HG03439 (cell line): Measurements from ENCODE around the gene CXCL5.

Experiments
- ATAC-seq: cut with Tn5 transposase; IDR thresholded peaks from one replicate; pipeline ENCODE4 v1.9.1; 2021; ENCODE audit warnings: mild to moderate bottlenecking, moderate library complexity; ENCODE audit not compliant: unreplicated experiment

CXCL5 gene

DNA sequence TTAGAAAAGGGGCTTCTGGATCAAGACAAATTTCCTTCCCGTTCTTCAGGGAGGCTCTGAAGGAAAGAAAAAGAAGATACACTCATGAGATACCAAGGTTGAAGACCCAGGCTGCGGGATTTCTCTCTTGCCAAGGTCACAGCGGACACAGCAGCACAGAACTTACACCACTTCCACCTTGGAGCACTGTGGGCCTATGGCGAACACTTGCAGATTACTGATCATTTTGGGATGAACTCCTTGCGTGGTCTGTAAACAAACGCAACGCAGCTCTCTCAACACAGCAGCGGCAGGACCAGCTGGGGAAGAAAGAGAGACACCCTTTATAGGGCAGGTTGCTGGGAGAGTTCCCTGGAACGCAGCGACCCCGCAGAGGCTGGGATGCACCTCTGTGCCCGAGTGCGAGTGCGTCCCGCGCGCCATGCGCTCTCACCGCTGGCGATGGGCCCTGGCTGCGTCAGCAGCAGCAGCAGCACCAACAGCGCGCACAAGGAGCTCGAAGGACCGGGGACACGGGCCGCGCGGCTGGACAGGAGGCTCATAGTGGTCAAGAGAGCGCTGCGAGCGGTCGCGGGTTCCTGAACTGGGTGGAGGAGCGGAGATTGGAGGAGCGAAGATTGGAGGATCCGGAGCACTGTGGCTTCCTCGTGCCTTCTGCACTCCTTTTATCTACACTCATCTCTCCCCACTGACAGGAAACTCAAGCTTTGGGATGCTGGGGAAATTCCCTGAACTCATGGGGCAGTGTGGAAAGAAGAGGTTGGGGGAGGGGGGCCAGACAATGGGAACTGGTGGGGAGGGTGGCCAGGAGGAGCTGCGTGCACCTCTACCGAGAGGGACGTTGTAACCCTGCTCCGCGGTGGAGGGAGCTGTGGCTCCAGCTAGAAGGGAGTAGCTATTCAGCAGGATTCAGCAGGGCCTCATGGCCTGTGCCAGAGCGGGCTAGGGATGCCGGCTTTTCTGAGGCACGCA, at the start of gene CXCL5:
Gene CXCL5 (minus strand): TSS at position 638 of the 972 bp plus-strand sequence. CDS start 96 bp downstream, at position 542.
- no peak for ATAC-seq

DNA sequence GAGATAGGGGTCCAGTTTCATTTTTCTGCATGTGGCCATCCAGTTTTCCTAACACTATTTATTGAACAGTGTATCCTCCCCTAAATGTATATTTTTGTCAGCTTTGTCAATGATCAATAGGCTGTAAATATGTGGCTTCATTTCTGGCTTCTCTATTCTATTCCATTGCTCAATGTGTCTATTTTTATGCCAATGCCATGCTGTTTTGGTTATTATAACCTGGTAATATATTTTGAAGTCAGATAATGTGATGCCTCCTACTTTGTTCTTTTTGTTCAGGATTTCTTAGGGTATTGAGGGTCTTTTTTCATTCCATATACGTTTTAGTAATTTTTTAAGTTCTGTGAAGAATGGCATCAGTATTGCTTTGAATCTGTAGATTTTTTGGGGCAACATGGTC, 48.7 kb upstream of the CXCL5 start:
- no peak for ATAC-seq

DNA sequence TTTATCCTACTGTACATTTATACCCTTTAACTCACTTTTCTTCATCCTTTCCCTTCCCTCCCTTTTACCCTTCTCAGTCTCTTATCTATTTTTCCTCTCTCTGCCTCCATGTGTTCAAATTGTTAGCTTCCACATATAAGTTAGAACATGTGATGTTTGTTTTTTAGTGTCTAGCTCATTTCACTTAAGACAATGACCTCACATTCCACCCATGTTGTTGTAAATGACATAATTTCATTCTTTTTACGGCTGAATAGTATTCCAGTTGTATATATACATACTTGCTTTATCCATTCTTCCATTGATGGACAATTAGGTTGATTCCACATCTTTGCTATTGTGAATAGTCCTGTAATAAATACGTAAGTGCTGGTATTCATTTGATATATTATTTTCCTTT, 47.3 kb upstream of the CXCL5 start:
- no peak for ATAC-seq

DNA sequence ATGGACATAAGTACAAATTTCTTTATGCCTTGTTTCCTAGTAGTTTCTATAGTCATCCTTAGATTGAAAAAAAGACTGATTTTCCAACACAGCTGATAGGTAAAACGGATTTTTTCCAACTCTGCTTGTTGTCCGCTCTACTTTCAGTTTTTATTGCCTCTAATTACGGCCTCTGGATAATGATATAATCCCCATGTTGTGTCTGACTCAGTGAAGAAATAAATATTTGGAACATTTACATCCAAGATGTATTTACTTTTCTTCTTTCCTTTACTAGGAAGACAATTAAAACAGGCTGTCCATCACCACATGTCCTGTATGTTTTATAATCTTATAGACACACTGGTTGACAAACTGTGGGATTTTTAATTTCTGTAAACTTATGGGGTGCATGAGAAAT, 46.8 kb upstream of the CXCL5 start:
- ATAC-seq, result no peak

DNA sequence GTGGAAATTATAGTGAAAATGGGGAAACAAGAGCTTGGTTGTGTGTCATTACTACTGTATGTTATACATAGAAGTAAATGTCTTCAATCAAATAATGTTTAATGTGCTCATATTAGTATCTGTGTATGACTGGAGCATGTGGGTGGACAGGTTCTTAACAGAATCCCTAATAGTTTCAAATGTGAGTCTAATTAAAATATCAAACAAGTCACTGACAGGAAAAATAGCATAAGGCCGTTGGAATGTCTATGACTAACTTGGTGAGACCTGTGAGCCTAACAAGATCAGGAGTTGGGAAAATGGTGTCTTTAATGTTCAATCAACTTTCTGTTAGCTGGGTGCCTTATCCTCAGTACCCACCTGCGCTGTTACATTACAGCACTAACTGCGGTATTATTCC, 46.2 kb upstream of the CXCL5 start:
- no peak for ATAC-seq

DNA sequence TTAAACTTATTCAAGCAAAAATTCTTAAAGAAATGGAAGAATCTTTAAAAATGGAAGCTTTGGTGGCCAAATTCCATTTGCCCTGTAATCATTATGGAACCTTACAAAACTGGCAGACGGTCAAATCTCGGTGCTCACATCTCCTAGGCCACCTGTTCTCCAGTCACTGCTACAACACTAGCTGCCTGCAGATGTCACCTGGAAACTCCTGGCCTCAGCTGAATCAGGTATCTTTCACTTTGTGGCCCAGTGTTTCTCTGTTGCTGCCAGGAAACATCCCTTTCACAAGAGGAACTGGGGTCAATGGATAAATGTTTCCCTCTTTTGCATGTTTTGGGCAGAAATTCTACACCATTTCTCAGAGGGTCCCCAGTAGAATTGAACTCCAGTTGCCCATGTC, 44.2 kb upstream of the CXCL5 start:
- no peak for ATAC-seq

DNA sequence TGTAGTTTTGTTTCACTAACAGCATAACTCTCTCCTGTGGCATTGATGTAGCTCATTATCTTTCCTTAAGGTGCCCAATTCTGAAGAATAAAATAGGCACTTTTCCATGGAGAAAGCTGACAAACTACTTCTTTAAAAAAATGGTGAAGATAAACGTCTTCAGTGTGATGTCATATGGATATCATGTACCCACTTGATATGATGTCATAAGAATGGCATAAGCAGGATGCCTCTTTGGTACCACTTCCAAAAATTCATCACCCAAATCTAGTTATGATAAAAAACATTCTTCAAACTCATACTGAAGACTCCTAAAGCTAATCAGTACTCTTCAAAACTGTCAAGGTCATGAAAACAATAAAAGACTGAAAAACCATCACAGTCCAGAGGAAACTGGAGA, 42.9 kb upstream of the CXCL5 start:
- no peak for ATAC-seq

DNA sequence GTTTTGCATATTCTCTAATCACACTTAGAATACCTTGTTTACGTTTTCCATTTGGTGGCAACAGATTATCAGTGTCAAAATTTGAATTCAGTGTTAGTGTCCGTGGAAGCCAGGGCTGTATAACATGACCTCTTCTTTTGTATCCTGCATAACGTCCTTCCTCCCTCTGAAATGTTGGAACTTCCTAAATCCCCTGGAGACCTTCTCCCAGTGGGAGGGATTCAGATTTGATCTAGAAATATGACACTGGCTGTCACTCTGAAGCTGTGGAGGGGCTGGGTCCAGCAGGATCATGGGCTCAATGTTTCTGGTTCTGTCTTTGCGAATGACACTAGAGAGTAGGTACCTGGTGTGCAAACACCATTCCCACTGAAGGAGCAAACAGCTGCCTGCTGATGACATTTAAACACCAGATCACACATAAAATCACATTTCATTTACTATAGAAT, 40.9 kb upstream of the CXCL5 start:
- ATAC-seq, result no peak

DNA sequence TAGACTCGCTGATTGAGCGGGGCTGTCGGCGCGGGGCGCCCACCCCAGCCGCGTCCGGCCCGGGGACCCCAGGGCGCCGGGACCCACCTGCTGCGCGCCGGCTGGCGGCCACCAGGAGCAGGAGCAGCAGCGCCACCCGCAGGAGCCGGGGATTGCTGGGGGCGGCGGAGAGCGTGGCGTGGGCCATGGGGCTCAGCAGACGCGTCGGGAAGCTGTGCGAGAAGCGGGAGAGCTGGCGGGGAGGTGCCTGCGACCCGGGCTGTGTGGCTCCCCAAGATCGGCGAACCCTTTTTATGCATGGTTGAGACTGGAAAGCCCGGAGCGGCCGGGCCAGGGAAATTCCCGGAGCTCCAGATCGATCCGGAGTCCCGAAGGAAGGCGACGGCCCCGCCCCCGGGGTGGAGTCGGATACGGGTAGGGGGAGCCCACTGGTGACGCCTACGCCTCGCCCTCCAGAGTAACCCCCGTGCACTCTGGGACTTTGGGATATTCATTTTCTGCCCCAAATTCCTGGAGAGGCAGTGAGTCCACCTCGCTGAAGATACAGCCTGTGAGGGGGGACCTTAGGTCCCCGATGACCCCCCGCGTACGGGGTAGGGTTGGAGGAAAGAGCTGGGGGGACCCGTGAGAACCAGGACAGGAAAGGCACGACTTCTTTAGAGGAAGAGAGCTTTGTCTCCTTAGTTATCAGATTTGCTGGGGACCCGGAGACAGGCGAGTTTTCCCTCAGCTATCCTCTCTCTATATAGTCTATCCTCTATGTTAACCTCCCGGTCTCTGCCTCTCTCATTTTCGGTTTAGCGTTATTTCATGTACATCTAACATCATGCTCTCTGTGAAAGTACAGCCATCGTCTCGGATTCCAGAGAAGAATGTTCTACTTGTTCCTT, 40.2 kb upstream of the CXCL5 start, which contains the start of gene CXCL3:
Gene CXCL3 (minus strand): TSS at position 265 of the 890 bp plus-strand sequence. CDS start 78 bp downstream, at position 187.
- no peak for ATAC-seq

DNA sequence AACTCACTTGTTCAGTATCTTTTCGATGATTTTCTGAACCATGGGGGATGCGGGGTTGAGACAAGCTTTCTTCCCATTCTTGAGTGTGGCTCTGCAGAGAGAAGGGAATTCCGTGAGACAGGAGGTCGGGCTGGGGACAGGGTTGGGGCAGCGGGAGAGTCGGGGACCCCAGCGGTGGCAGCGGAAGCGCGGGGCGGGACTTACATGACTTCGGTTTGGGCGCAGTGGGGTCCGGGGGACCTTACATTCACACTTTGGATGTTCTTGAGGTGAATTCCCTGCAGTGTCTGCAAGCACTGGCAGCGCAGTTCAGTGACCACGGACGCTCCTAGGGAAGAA, 39.6 kb upstream of the CXCL5 start:
- no peak for ATAC-seq

DNA sequence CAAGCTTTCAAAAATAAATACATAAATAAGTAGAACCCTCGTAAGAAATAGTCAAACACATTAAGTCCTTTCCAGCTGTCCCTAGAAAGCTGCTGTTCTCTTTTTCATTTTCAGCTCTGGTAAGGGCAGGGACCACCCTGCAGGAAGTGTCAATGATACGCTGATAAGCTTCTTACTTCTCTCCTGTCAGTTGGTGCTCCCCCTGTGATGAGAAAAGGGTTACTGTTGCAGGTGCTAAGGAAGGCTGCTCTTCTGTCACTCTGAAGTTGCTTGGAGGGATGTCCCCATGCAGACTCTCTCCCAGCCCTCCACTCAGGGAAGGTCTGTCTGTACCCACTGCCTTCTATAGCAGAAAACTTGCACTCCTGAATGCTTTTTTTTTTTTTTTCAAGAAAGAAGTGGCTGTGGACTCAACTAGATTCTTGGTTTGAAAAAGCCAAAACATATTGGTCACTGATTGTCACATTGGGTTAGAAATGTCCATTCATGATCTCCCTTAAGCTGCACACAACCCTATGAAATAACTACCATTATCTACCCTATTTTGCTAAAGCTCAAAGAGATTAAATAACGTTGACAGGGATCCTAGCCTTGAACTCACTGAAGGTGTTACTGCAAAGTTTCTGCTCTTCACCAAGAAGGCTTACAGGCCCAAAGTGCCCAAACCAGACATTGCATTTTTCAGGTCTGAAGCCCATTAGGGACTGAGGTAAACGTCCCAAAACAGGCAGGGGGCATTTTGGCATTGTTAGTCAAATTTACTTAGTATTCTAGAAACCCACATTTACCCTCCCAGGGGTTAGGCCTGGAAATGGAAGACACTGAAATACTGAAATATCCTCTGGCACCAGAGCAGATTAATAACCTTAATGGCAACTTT, 38.8 kb upstream of the CXCL5 start:
- no peak for ATAC-seq

DNA sequence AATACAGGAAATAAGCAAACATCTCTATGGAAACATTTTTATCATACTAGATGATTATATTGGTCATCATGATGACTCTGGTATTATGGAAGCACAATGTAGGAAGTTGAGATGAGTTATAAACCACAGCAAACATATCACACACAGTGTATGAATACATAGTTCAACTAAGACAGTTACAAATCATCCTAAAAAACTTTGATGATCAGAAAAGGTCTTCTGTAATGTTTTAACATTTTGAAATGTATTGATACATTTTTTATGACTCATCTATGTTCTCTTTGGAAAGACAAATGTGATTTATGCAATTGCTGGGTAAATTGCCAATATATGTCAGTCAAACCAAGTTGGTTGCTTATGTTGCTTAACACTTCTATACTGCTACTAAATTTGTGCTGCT, 35.3 kb upstream of the CXCL5 start:
- ATAC-seq, result no peak

DNA sequence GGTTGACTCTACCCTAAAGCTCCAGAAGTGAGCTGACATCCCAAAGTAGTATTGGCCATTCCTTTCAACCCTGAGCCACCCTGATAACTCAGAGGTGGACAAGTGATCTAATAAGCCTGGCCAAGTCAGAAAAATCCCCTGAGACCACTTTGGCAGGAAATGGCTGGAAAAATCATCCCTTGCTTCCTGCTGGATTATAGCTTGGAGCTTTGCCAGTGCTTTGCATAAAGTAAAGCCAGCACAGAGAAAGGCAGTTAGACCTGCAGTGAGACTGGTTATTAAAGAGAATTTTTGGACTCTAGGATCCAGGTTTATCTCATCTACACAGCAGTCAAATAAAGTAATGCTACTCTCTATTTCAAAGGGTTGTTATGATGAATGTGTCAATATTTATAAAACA, 33.6 kb upstream of the CXCL5 start:
- ATAC-seq, result no peak

DNA sequence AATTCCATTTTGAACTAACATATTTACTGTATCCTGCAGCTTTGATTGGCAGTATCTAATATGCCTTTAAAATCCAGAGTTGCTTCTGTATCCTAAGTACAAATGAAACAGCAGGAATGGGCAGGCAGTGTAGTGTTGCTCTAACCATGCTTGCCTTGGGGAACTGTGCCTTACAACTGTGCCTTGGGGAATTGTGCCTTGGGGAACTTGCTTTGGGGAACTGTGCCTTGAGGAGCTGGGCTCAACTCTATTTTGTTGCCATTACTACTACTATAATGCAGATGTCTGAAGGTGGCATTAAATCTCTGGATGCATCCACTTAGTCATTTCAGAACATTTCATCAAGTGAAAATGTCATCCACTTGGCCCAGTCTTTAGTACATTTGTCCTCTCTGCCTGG, 33.1 kb upstream of the CXCL5 start:
- ATAC-seq, result no peak

DNA sequence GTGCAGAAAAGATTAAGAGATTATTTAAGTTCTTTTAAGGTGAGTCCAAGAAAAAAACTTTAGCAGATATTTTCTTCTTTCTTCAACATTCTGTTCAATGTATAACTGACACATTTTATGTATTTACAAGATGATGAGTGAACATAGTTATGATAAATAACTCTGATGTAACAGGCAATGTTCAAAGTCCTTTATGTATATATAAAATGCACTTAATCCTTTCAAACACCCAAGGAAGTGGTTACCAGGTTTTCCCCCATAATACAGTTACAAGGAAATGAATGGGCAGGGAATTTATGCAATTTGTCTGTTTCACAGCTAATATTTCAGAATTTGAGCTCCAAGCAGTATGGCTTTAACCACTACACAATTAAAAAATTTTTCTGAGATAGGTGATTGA, 31.8 kb upstream of the CXCL5 start:
- ATAC-seq, result no peak

DNA sequence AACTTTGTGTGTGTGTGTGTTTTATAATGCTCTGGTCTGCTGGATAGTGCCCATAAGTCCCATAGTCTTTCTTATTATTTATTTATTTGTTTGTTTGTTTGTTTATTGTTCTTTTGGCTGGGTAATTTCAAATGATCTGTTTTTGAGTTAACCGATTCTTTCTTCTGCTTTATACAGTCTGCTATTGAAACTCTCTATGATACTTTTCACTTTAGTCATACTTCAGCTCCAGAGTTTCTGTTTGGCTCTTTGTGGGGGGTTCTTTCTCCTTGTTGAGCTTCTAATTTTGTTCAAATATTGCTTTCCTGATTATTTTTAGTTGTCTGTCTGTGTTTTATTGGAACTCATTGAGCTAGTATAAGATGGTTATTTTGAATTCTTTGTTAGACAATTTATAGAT, 30.0 kb upstream of the CXCL5 start:
- no peak for ATAC-seq

DNA sequence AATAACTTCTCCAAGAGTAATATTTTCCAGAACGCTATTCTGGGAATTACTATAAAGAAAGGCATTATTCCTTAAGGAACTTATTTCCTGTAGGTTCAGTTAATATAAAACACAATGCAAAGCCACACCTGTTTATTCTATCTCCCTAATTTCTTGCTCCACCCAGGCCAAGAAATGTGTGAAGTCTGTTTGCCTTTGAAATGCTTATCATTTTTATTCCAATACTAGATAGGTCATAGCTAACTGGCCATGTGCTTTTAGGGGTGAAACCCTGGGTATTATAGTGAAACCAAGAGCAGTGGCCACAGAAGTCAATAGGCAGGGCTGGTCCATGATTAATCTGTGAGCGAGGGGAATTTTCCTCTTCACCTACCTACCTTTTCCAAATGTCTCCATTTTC, 25.2 kb upstream of the CXCL5 start:
- no peak for ATAC-seq

DNA sequence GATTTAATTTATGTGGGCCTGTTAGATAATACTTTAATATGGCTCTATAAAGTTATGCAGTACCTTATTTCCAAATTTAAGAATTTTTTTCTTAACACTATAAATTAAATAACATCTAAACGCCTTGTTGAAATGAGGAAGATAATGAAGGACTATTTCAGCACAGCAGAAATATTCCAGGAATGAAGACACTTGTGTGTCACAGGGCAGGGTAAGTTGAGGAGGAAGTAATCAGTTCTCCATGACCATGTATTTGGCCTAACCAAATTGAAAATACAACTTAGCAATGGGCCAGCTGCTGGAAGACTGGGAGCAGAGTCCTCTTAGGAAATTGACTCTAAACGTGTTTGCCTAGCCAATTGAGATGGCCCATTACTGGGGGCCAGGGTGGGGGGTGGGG, 23.1 kb upstream of the CXCL5 start:
- ATAC-seq, result no peak

DNA sequence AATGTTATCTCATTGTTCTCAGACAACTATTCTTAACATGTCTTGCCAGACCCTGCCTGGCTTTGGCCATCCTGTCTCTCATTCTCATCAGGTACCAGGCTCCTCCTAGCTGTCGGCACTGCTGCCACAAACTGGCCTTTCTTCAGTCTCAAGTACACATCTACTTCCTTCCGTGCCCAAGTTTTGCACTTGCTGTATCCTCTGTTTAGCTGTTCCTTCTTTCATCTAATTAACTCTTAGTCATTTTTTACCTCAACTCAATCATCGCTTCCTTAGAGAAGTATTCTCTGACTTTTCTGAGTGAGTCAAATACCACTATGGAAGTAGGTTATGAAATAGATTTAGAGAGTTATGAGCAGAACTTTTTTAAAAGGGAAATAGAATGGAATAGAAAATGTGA, 20.3 kb upstream of the CXCL5 start:
- ATAC-seq, result no peak

DNA sequence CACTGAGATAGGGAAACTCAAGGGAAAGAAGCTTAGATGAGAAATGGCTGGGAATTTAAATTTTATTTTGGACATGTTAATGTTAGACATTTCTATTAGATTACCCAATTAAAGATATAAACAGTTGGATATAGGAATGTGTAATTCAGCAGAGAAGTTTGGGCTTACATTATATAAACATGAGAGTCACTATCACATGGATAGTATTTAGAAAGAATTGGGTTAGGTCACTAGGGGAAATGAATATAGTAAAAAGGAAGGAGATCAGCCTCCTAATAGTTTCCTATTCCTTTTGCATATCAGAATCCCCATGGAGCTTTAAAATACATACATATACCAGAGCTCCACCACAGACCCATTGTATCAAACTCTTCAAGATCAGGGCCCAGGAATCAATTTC, 19.6 kb upstream of the CXCL5 start:
- ATAC-seq, result no peak

DNA sequence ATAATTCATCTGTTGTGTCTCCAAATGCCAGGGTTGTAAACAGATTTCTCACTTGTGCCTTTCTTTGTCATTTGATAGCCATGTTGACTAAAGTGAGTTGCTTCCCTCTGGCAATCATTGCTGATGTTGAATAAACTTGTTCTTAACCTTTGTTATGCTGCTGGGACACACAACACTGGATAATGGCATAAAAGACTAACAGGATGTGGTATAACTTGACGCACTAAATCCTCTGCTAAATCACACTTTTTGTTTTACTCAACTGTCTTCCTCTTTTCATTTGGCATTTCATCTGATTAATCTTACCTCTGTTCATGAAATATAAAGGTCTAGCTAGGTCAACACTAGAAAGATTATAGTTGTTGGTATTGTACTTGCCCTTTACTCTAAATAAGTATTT, 17.6 kb upstream of the CXCL5 start:
- ATAC-seq, result no peak
